ENCODE data around the gene EML4. TPM values are rescaled to one million over a fixed set of nuclear protein-coding genes. Genes with fewer than 3 reads are reported as not detected.

EML4 gene
- total RNA-seq, 1 experiment from 2014 or later: 52.0 TPM

DNA sequence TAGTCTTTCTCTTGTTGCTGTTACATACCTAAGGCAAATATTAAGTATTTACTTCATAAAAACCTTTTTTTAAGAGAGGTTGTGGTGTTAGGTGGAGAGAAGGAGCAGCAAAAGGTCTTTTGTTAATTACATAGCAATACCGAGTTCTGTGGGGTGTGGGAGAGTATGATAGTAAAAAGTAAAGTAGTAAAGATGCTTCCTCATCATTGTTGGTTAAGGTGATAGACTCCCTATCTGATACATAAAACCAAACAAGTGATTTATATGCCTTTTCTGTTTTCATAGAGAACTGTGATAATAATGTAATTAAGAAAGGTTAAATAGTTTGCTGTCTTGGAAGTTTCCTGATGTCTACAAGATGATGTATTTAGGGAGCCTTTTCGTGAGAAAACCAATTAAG is 75.4 kb downstream of the EML4 start:
- no peak overlapping the region for H2AFZ ChIP-seq
- intact Hi-C loops (cut with micrococcal nuclease; ENCODE audit: unreplicated experiment): no loop called here
- H3K9me2 ChIP-seq (ENCODE audit: insufficient read depth): peaks cover 4% of the 10 kb centered on the region; the same call in 1 of the 2 replicates
- BruUV-seq (replicated peaks): no TSS peak
- H3K79me2 ChIP-seq (ENCODE audit: low read depth): peaks cover 12% of the 10 kb centered on the region; the same call in 1 of the 2 replicates
- POLR2A ChIA-PET (ENCODE audit: unreplicated experiment): no interaction called here
- H3K4me2 ChIP-seq: no peak overlapping the region
- no peak for TF ChIP-seq EZH2 (IDR thresholded peaks at IDR 0.05; ENCODE audit: low read depth)
- TF ChIP-seq, protein P1, sequence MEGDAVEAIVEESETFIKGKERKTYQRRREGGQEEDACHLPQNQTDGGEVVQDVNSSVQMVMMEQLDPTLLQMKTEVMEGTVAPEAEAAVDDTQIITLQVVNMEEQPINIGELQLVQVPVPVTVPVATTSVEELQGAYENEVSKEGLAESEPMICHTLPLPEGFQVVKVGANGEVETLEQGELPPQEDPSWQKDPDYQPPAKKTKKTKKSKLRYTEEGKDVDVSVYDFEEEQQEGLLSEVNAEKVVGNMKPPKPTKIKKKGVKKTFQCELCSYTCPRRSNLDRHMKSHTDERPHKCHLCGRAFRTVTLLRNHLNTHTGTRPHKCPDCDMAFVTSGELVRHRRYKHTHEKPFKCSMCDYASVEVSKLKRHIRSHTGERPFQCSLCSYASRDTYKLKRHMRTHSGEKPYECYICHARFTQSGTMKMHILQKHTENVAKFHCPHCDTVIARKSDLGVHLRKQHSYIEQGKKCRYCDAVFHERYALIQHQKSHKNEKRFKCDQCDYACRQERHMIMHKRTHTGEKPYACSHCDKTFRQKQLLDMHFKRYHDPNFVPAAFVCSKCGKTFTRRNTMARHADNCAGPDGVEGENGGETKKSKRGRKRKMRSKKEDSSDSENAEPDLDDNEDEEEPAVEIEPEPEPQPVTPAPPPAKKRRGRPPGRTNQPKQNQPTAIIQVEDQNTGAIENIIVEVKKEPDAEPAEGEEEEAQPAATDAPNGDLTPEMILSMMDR (conservative IDR thresholded peaks at IDR 0.05): no peak
- CTCF ChIA-PET: interaction anchor here (0.6 kb wide), 1 partner anchor 1809 kb away, joined by 6 read pairs; no protein-coding TSS in a partner anchor
- no peak overlapping the region for H3K4me3 ChIP-seq
- H3K36me3 ChIP-seq (ENCODE audit: low read depth): 0 out of 2 replicates have a peak, but pooled peaks cover 9% of the 10 kb centered on the region
- no peaks in the 10 kb centered on the region for H3K9me3 ChIP-seq (ENCODE audit: insufficient read depth, low read depth)
- no peak for DNase-seq
- H3K27me3 ChIP-seq (ENCODE audit: insufficient read depth, low read depth): no peaks in the 10 kb centered on the region
- H3F3A ChIP-seq (ENCODE audit: insufficient read depth, low read depth): peaks cover 22% of the 10 kb centered on the region
- H3K4me1 ChIP-seq (replicated peaks; ENCODE audit: insufficient read depth): no peaks in the 10 kb centered on the region
- peaks cover 5% of the 10 kb centered on the region; the same call in 1 of the 2 replicates for H4K20me1 ChIP-seq (ENCODE audit: insufficient read depth)
- no peak overlapping the region for H3K27ac ChIP-seq

DNA sequence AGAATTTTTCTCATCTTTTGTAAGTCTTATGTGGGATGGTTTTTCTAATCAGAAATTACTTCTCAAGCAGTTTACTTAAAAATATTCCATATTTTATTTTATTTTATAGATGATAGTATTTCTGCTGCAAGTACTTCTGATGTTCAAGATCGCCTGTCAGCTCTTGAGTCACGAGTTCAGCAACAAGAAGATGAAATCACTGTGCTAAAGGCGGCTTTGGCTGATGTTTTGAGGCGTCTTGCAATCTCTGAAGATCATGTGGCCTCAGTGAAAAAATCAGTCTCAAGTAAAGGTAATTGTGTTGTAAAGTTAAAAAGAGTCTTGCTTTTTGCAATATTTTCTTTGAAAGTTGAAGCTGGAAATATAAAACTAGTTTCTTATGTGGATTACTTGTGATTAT is 76.2 kb downstream of the EML4 start:
- no peaks in the 10 kb centered on the region for H3K27me3 ChIP-seq (ENCODE audit: insufficient read depth, low read depth)
- H3K36me3 ChIP-seq (ENCODE audit: low read depth): 0 out of 2 replicates have a peak, but pooled peaks cover 9% of the 10 kb centered on the region
- ChIA-PET CTCF (interaction anchor here (0.6 kb wide), 1 partner anchor 570 kb away, joined by 6 read pairs; no protein-coding TSS in a partner anchor), POLR2A (ENCODE audit: unreplicated experiment) (interaction anchor here (0.7 kb wide), 1 partner anchor 105 kb away, joined by 6 read pairs; no protein-coding TSS in a partner anchor)
- H3K4me1 ChIP-seq (replicated peaks; ENCODE audit: insufficient read depth): no peaks in the 10 kb centered on the region
- H3K4me3 ChIP-seq: no peak overlapping the region
- no peak overlapping the region for H2AFZ ChIP-seq
- H3K9me2 ChIP-seq (ENCODE audit: insufficient read depth): peaks cover 4% of the 10 kb centered on the region; the same call in 1 of the 2 replicates
- peaks cover 5% of the 10 kb centered on the region; the same call in 1 of the 2 replicates for H4K20me1 ChIP-seq (ENCODE audit: insufficient read depth)
- H3K79me2 ChIP-seq (ENCODE audit: low read depth): peaks cover 7% of the 10 kb centered on the region; the same call in 1 of the 2 replicates
- no peaks in the 10 kb centered on the region for H3K9me3 ChIP-seq (ENCODE audit: insufficient read depth, low read depth)
- DNase-seq: no peak
- H3K27ac ChIP-seq: no peak overlapping the region
- intact Hi-C loops (cut with micrococcal nuclease; ENCODE audit: unreplicated experiment): no loop called here
- peaks cover 20% of the 10 kb centered on the region for H3F3A ChIP-seq (ENCODE audit: insufficient read depth, low read depth)
- BruUV-seq (replicated peaks): no TSS peak
- TF ChIP-seq, protein P1 (conservative IDR thresholded peaks at IDR 0.05): no peak
- TF ChIP-seq EZH2 (IDR thresholded peaks at IDR 0.05; ENCODE audit: low read depth): no peak
- H3K4me2 ChIP-seq: no peak overlapping the region

DNA sequence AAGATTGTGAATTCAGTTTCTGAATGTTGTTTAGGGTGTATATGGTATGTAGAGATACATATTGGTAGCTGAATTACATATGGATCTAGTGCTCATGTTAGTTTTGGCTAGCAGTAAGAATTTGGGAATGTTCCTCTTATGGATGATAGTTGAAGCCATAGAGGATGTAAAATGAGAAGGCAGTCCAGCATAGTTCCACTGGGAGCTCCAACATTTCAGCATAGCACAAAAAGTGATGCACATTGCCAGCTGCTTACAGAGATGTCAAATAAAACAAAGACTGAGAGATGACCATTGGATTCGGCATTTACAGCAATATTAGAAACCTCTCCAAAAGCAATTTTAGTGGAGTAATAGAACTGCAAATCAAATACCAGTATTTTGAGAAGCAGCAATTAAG is 77.4 kb downstream of the EML4 start:
- Histone ChIP-seq H3F3A (ENCODE audit: insufficient read depth, low read depth) (peaks cover 20% of the 10 kb centered on the region), H3K4me3 (no peak overlapping the region), H3K9me2 (ENCODE audit: insufficient read depth) (peaks cover 4% of the 10 kb centered on the region; the same call in 1 of the 2 replicates), H3K36me3 (ENCODE audit: low read depth) (0 out of 2 replicates have a peak, but pooled peaks cover 9% of the 10 kb centered on the region), H3K27me3 (ENCODE audit: insufficient read depth, low read depth) (no peaks in the 10 kb centered on the region), H3K4me2 (no peak overlapping the region), H3K9me3 (ENCODE audit: insufficient read depth, low read depth) (no peaks in the 10 kb centered on the region), H2AFZ (no peak overlapping the region), H4K20me1 (ENCODE audit: insufficient read depth) (peaks cover 5% of the 10 kb centered on the region; the same call in 1 of the 2 replicates), H3K79me2 (ENCODE audit: low read depth) (peaks cover 6% of the 10 kb centered on the region; the same call in 1 of the 2 replicates), H3K27ac (no peak overlapping the region), H3K4me1 (replicated peaks; ENCODE audit: insufficient read depth) (no peaks in the 10 kb centered on the region)
- no peak for DNase-seq
- CTCF ChIA-PET: no interaction called here
- POLR2A ChIA-PET (ENCODE audit: unreplicated experiment): no interaction called here
- no TSS peak for BruUV-seq (replicated peaks)
- TF ChIP-seq EZH2 (IDR thresholded peaks at IDR 0.05; ENCODE audit: low read depth): no peak
- TF ChIP-seq, protein P1 (conservative IDR thresholded peaks at IDR 0.05): no peak
- intact Hi-C loops (cut with micrococcal nuclease; ENCODE audit: unreplicated experiment): no loop called here
